GM19193 (cell line): ENCODE results near the gene PCYT1A.

Experiments used
- POLR2A ChIP-seq: IDR thresholded peaks from 4 replicates; pipeline ENCODE4 v1.6.1; 2011; ENCODE audit not compliant: insufficient read depth, insufficient read length; ENCODE audit errors: extremely low read depth

PCYT1A gene

GRCh38 chr3:196254376-196255283, 32.9 kb downstream of the PCYT1A start:
- TF ChIP-seq POLR2A: no peak

- TF ChIP-seq POLR2A: no peak
These were observed 35.6 kb downstream of the PCYT1A start for GRCh38 chr3:196251918-196252317.

- TF ChIP-seq POLR2A: no peak
These were observed 40.8 kb downstream of the PCYT1A start for GRCh38 chr3:196246612-196247308.

- no peak for TF ChIP-seq POLR2A
These were observed 45.8 kb downstream of the PCYT1A start for GRCh38 chr3:196241704-196242103.

- TF ChIP-seq POLR2A: no peak
These were observed 47.1 kb downstream of the PCYT1A start for GRCh38 chr3:196240424-196240823.

GRCh38 chr3:196238612-196239560, 48.6 kb downstream of the PCYT1A start:
- TF ChIP-seq POLR2A: no peak

- TF ChIP-seq POLR2A: no peak
These were observed 50.3 kb downstream of the PCYT1A start for GRCh38 chr3:196237203-196237602.

GRCh38 chr3:196236223-196236622, 51.3 kb downstream of the PCYT1A start:
- TF ChIP-seq POLR2A: no peak

- TF ChIP-seq POLR2A: no peak
These were observed 51.9 kb downstream of the PCYT1A start for GRCh38 chr3:196235452-196236122.

GRCh38 chr3:196232882-196233251, 54.7 kb downstream of the PCYT1A start:
- TF ChIP-seq POLR2A: no peak

GRCh38 chr3:196232154-196232881, 55.2 kb downstream of the PCYT1A start:
- TF ChIP-seq POLR2A: no peak

- TF ChIP-seq POLR2A: no peak
These were observed 59.7 kb downstream of the PCYT1A start for GRCh38 chr3:196227629-196228493.

- no peak for TF ChIP-seq POLR2A
These were observed 60.4 kb downstream of the PCYT1A start for GRCh38 chr3:196227121-196227561.

GRCh38 chr3:196225763-196226364, 61.7 kb downstream of the PCYT1A start:
- no peak for TF ChIP-seq POLR2A
